IMR-90 (cell line): ENCODE data around the gene PKD1L1. TPM values are rescaled to one million over a fixed set of nuclear protein-coding genes. Genes with fewer than 3 reads are reported as not detected.

Experiments used
- ATAC-seq: fragments of 200-7000 bp; cut with Tn5 transposase; 2 replicates; pipeline ENCODE4 v1.9.1; 2020; ENCODE audit warnings: low read depth, mild to moderate bottlenecking, moderate library complexity
- BruUV-seq: library from RNA; stranded (reverse); fragments of 400-500 nt; replicated peaks from 2 replicates; lab custom pipeline; 2021; lab: Mats Ljungman, UMichigan
- CTCF ChIA-PET: fragments of 300-600 bp; formaldehyde crosslinking; extraction: SDS; loops from one replicate; lab custom pipeline; 2021; ENCODE audit warnings: antibody characterized with exemption; lab: Yijun Ruan, JAX
- POLR2A ChIA-PET: fragments of 300-600 bp; sonication (Branson Sonifier 250); formaldehyde crosslinking; loops from one replicate; lab custom pipeline; 2022; ENCODE audit warnings: antibody characterized with exemption; ENCODE audit not compliant: unreplicated experiment; lab: Charles Lee
- DNase-seq: peaks from one replicate; pipeline ENCODE4 v3.0.0; 2013
- H2AFZ ChIP-seq: replicated peaks from 2 replicates; pipeline ENCODE3; 2013; ENCODE audit warnings: low read length, mild to moderate bottlenecking; ENCODE audit not compliant: poor library complexity
- H2AK5ac ChIP-seq: 2 replicates; pipeline ENCODE4 v1.6.1; 2013; ENCODE audit warnings: low read depth, low read length, inconsistent platforms
- H2AK9ac ChIP-seq: replicated peaks from 2 replicates; pipeline ENCODE3; 2013; ENCODE audit warnings: mild to moderate bottlenecking, low read depth, low read length, moderate library complexity; ENCODE audit not compliant: poor library complexity
- H2BK120ac ChIP-seq: 2 replicates; pipeline ENCODE4 v1.6.1; 2013; ENCODE audit warnings: low read depth, low read length, inconsistent platforms
- H2BK15ac ChIP-seq: 3 replicates; pipeline ENCODE4 v1.6.1; 2013; ENCODE audit warnings: low read depth, low read length, inconsistent platforms
- H2BK20ac ChIP-seq: 2 replicates; pipeline ENCODE4 v1.6.1; 2013; ENCODE audit warnings: low read depth, mild to moderate bottlenecking, inconsistent platforms, low read length, moderate library complexity
- H2BK5ac ChIP-seq: 2 replicates; pipeline ENCODE4 v1.6.1; 2013; ENCODE audit warnings: mild to moderate bottlenecking, low read depth, low read length, inconsistent platforms; ENCODE audit not compliant: poor library complexity, severe bottlenecking
- H3K14ac ChIP-seq: replicated peaks from 2 replicates; pipeline ENCODE4 v1.6.1; 2013; ENCODE audit warnings: low read depth, low read length, inconsistent platforms
- H3K18ac ChIP-seq: 2 replicates; pipeline ENCODE4 v1.6.1; 2013; ENCODE audit warnings: low read depth, low read length, control low read depth
- H3K23ac ChIP-seq: 2 replicates; pipeline ENCODE4 v1.6.1; 2013; ENCODE audit warnings: low read depth, low read length, inconsistent platforms
- H3K27ac ChIP-seq: 2 replicates; pipeline ENCODE4 v1.5.1; 2013; ENCODE audit warnings: mild to moderate bottlenecking, control low read depth, low read length; ENCODE audit not compliant: insufficient read depth
- H3K27me3 ChIP-seq: 2 replicates; pipeline ENCODE4 v1.6.1; 2013; ENCODE audit warnings: low read length; ENCODE audit not compliant: control insufficient read depth, insufficient read depth
- H3K36me3 ChIP-seq: 2 replicates; pipeline ENCODE4 v1.6.1; 2013; ENCODE audit warnings: low read length, mixed read lengths; ENCODE audit not compliant: control insufficient read depth, insufficient read depth
- H3K4ac ChIP-seq: 2 replicates; pipeline ENCODE4 v1.6.1; 2013; ENCODE audit warnings: low read depth, low read length, inconsistent platforms
- H3K4me1 ChIP-seq: 2 replicates; pipeline ENCODE4 v1.6.1; 2013; ENCODE audit warnings: low read length, mixed read lengths; ENCODE audit not compliant: control insufficient read depth, insufficient read depth
- H3K4me2 ChIP-seq: 2 replicates; pipeline ENCODE4 v1.6.1; 2013; ENCODE audit warnings: low read depth, mild to moderate bottlenecking, control low read depth, low read length, moderate library complexity
- H3K4me3 ChIP-seq: 2 replicates; pipeline ENCODE4 v1.5.1; 2013; ENCODE audit warnings: low read depth, mild to moderate bottlenecking, control low read depth, low read length, moderate library complexity; ENCODE audit not compliant: insufficient read depth
- H3K56ac ChIP-seq: 2 replicates; pipeline ENCODE4 v1.6.1; 2013; ENCODE audit warnings: low read length, inconsistent platforms; ENCODE audit not compliant: insufficient read depth; ENCODE audit errors: extremely low read depth
- H3K79me1 ChIP-seq, 2 experiments: 2 replicates each; pipeline ENCODE4 v1.6.1; 2013; ENCODE audit warnings: low read length in 2 of 2, inconsistent platforms in 1 of 2, low read depth in 1 of 2
- H3K9ac ChIP-seq: 2 replicates; pipeline ENCODE4 v1.6.1; 2013; ENCODE audit warnings: low read depth, low read length, control low read depth
- H3K9me1 ChIP-seq: 2 replicates; pipeline ENCODE4 v1.6.1; 2013; ENCODE audit warnings: low read length, inconsistent platforms; ENCODE audit not compliant: insufficient read depth
- H3K9me3 ChIP-seq: 2 replicates; pipeline ENCODE4 v1.6.1; 2013; ENCODE audit warnings: low read length; ENCODE audit not compliant: control insufficient read depth, insufficient read depth
- H4K20me1 ChIP-seq: 2 replicates; pipeline ENCODE4 v1.6.1; 2013; ENCODE audit warnings: low read length, inconsistent platforms; ENCODE audit not compliant: insufficient read depth
- H4K5ac ChIP-seq: 2 replicates; pipeline ENCODE4 v1.6.1; 2013; ENCODE audit warnings: mild to moderate bottlenecking, low read depth, low read length, control low read depth
- H4K8ac ChIP-seq, 2 experiments: 2 replicates each; pipeline ENCODE4 v1.6.1; 2013; ENCODE audit warnings: low read depth in 2 of 2, low read length in 2 of 2, control low read depth in 1 of 2, inconsistent platforms in 1 of 2
- H4K91ac ChIP-seq: 2 replicates; pipeline ENCODE4 v1.6.1; 2013; ENCODE audit warnings: low read depth, low read length, inconsistent platforms; ENCODE audit not compliant: insufficient read depth
- FOS ChIP-seq: fragments of 150-350 bp; IDR thresholded peaks from 2 replicates; pipeline ENCODE4 v1.6.1; 2016; ENCODE audit warnings: low read depth, low read length
- WGBS, 2 experiments: methylation state at CpG; one replicate each; pipeline versions ENCODE4 v1.1.5 to v1.1.7; 2013; ENCODE audit warnings: missing lambda C conversion rate in 2 of 2; ENCODE audit not compliant: insufficient read length in 1 of 2; ENCODE audit errors: extremely low coverage in 2 of 2; 5-methylcytosine and 5-hydroxymethylcytosine counted together
- dilution Hi-C: fragments of 300-500 bp; cut with HindIII; formaldehyde crosslinking; loops from one replicate; pipeline ENCODE4 v1.14.3; 2018; ENCODE audit warnings: low sequenced_read_pairs; ENCODE audit not compliant: unreplicated experiment
- in situ Hi-C: fragments of 300-500 bp; cut with MboI; formaldehyde crosslinking; loops from 3 replicates; pipeline ENCODE4 v1.14.3; 2019; ENCODE audit warnings: low sequenced_read_pairs, inconsistent platforms, mixed read lengths
- intact Hi-C: fragments of 100-400 bp; cut with micrococcal nuclease; formaldehyde crosslinking; loops from 2 replicates; pipeline ENCODE4 v1.10.0; 2022
- polyA plus RNA-seq, 3 experiments: library from polyadenylated mRNA; depleted of rRNA; stranded (reverse); fragments of >200 nt; gene quantifications; 2 replicates each; pipeline ENCODE4 v1.2.3, GENCODE V29; 2012; ENCODE audit warnings: low replicate concordance in 1 of 3
- total RNA-seq: library from RNA; depleted of rRNA; stranded (reverse); fragments of >200 nt; gene quantifications from 2 replicates; pipeline ENCODE4 v1.2.3, GENCODE V29; 2012

The PKD1L1 gene
- total and polyA plus RNA-seq, 2 of the 4 experiments (the other 2 are of a cell fraction): under 0.01 to 0.15 TPM

GRCh38 chr7:47887016-47887640, 61.1 kb downstream of the PKD1L1 start:
- intact Hi-C loops: no loop called here

More at GRCh38 chr7:47887016-47887640, 61.1 kb downstream of the PKD1L1 start:
- Histone ChIP-seq H4K8ac (no peak overlapping the region), H4K91ac (no peak overlapping the region), H3K23ac (no peak overlapping the region), H3K4me2 (no peak overlapping the region), H3K9ac (no peak overlapping the region), H2AK9ac (no peak overlapping the region), H3K27me3 (peaks cover 65% of the 10 kb centered on the region), H3K27ac (no peak overlapping the region), H3K9me3 (no peaks in the 10 kb centered on the region), H3K56ac (no peak overlapping the region), H3K4me3 (no peak overlapping the region), H3K36me3 (no peaks in the 10 kb centered on the region), H2BK120ac (no peak overlapping the region), H4K20me1 (no peaks in the 10 kb centered on the region), H3K4me1 (no peaks in the 10 kb centered on the region), H2BK20ac (no peak overlapping the region), H2BK5ac (no peak overlapping the region), H3K4ac (no peak overlapping the region), H2BK15ac (no peak overlapping the region), H3K79me1 (no peaks in the 10 kb centered on the region), H2AFZ (no peak overlapping the region), H2AK5ac (no peak overlapping the region), H3K9me1 (no peaks in the 10 kb centered on the region), H4K5ac (no peak overlapping the region), H3K18ac (no peak overlapping the region), H3K14ac (no peak overlapping the region)
- DNase-seq (no peak), ATAC-seq (no peak)
- ChIA-PET CTCF (no interaction called here), POLR2A (no interaction called here)
- BruUV-seq: no TSS peak
- no peak for TF ChIP-seq FOS
- WGBS, 2 experiments: 81% methylated on average over 3 of the region's 7 CpGs; no CpG with 5 or more reads in 1 of the 2 experiments
- in situ Hi-C loops (no loop called here), dilution Hi-C loops (no loop called here)
